NCI-H187 (cell line): ENCODE results near the gene VAV1.

Experiments used
- DNase-seq, 2 experiments: peaks; one replicate each; lab custom pipeline; 2025; lab: John Stamatoyannopoulos, UW

VAV1 gene

DNA sequence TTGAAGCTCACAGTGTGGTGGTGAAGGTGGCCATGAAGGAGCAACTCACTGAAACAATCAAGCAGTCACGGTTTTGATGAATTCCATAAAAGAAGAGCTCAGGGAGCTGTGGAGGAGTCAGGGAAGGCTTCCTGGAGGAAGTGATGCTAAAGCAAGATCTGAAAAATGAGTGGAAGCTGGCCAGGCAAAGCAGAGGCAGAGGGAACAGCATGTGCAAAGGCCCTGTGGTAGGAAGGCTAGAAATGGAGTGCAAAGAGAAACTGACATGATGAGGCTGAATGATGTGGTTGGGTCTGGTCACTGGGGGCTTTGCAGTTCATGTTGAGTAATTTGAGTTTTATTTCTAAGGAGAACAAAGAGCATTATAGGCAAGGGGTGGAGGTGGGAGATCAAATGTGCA lies 121.8 kb downstream of the VAV1 start:
- DNase-seq: no peak

- no peak for DNase-seq
These were observed 130.9 kb downstream of the VAV1 start for GRCh38 chr19:6903446-6903845.

- DNase-seq: no peak
These were observed 134.1 kb downstream of the VAV1 start for GRCh38 chr19:6906559-6907060.
